DOHH2 (cell line): ENCODE data around the gene RAD9A.

Source experiments
- CTCF ChIP-seq: fragments of 200-600 bp; sonication (generic); IDR thresholded peaks from one replicate; pipeline ENCODE4 v1.5.1; 2014; ENCODE audit warnings: antibody characterized with exemption, mild to moderate bottlenecking, low read depth, low read length; ENCODE audit not compliant: poor library complexity, severe bottlenecking
- EZH2phosphoT487 ChIP-seq: fragments of 200-600 bp; sonication (generic); IDR thresholded peaks from 2 replicates; pipeline ENCODE4 v1.6.1; 2017; ENCODE audit warnings: borderline replicate concordance, mild to moderate bottlenecking, antibody characterized with exemption, low read length, moderate library complexity, mixed read lengths

DNA sequence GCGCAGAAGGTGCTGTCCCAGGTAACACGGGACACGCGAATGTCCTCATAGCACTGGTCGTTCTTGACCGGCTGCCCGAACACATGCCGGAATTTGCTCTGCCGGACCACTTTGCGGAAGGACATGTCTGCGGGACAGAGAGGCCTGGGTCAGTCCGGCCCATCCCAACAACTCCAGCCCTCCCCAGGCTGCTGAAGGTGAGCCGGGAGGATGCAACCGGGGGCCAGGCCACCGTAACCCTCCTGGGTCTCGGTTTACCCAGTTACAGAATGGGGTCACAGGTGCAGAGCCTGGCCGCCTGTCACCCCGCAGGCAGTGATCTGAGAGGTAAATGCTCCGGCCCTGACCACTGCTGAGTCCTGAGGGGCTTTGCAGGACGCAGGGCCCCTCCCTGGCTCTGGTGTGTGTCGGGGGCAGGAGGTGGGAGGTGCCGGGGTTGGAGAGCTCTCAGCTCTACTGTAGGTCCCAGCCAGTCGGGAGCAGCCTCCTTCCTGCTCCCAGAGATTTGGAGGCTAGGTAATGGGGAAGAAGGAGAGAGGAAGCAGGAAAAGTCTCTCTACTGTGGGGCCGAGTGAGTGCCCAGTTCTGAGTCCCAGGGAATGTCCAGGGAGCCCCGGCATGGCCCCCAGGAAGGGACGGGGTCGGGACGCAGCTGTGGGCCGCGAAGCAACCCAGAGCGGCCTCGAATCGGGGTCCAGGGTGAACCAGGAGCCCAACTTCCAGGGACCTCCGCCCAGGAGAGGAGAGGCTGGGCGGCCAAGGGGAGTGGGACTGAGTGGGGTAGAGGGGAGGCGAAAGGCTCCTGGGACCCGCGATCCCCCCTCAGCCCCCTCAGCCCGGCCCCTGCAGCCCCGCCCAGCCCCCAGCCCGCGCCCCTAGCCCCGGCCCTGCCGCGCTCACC, 51.0 kb downstream of the RAD9A start:
- no peak for TF ChIP-seq CTCF
- TF ChIP-seq EZH2phosphoT487 = no peak
